Measurements from ENCODE around the gene SYT15.

DNA sequence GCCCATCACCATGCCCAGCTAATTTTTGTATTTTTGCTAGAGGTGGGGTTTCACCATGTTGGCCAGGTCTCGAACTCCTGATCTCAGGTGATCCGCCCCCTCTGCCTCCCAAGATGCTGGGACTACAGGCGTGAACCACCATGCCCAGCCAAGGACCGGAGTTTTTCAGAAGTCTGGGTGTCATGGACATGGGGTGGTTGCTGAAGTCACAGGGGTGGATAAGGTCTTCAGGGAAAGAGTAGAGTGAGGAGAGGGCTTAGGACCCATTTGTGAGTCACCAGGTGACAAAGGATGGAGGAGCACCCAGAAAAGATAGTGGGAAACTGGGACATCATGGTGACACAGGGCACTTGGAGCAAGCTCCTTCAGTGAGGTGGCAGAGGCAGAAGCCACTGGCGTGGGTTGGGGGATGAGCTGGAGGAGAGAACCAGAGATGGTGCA, 19.7 kb upstream of the SYT15 start:
- TF ChIP-seq, protein P1, sequence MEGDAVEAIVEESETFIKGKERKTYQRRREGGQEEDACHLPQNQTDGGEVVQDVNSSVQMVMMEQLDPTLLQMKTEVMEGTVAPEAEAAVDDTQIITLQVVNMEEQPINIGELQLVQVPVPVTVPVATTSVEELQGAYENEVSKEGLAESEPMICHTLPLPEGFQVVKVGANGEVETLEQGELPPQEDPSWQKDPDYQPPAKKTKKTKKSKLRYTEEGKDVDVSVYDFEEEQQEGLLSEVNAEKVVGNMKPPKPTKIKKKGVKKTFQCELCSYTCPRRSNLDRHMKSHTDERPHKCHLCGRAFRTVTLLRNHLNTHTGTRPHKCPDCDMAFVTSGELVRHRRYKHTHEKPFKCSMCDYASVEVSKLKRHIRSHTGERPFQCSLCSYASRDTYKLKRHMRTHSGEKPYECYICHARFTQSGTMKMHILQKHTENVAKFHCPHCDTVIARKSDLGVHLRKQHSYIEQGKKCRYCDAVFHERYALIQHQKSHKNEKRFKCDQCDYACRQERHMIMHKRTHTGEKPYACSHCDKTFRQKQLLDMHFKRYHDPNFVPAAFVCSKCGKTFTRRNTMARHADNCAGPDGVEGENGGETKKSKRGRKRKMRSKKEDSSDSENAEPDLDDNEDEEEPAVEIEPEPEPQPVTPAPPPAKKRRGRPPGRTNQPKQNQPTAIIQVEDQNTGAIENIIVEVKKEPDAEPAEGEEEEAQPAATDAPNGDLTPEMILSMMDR (IDR thresholded peaks at IDR 0.05): no peak
- TF ChIP-seq POLR2AphosphoS5 (IDR thresholded peaks at IDR 0.05) (no peak), POLR2A (IDR thresholded peaks at IDR 0.05) (no peak)
